ENCODE data around the gene ERV3-1. TPM values are rescaled to one million over a fixed set of nuclear protein-coding genes. Genes with fewer than 3 reads are reported as not detected.
"Not testable (repeated sequence)": the region's sequence is repeated elsewhere in the genome, so short reads cannot be mapped to it uniquely, and the experiment has no call there.

ERV3-1 gene
- total RNA-seq, 1 experiment from 2014 or later: not detected

DNA sequence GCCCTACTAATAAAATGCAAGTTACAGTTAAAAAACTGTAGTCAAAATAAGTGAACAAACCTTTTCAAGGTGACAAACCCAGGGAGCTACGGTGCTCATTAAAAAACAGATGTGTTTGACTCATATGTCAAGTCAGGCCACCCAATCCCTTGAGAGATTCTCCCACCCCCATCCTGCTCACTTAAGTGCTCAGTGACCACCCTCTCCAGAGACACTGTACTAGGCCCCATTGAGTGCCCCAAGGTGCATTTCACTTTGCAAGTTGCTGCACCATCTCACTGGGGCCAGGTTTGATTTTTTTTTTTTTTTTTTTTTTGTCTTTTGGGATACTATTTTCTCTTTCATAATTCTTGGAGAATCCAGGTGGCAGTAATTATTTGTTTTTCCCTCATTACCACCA, 1.9 kb downstream of the ERV3-1 start:
- in situ Hi-C loops (cut with HindIII; ENCODE audit: low pct_unique_long_range_greater_than_20kb, low sequenced_read_pairs): no loop called here

DNA sequence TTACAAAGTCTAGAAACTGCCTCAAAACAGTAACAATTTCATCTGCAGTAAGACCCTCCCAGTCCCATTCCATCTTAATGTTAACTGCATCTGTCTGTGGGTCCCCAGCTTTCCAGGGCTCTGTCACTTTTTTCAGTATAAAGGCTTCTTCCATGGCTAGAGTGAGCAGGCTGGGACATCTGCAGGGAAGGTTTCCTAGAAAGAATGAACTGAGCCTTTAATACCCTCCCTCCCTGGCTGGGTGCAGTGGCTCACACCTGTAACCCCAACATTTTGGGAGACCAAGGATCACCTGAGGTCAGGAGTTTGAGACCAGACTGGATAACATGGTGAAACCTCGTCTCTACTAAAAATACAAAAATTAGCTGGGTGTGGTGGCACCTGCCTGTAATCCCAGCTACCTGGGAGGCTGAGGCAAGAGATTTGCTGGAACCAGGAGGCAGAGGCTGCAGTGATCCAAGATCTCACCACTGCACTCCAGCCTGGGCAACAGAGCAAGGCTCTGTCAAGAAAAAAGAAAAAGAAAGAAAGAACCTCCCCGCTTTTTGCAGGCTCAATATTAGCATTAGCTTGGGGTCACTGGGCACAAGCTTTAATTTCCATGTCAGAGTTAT, 3.4 kb downstream of the ERV3-1 start:
- DNase-seq (ENCODE audit: low read depth): no peak
- in situ Hi-C loops (cut with HindIII; ENCODE audit: low pct_unique_long_range_greater_than_20kb, low sequenced_read_pairs): no loop called here

More for the DNA sequence above, 1.9 kb downstream of the ERV3-1 start:
- DNase-seq (ENCODE audit: low read depth): no peak

DNA sequence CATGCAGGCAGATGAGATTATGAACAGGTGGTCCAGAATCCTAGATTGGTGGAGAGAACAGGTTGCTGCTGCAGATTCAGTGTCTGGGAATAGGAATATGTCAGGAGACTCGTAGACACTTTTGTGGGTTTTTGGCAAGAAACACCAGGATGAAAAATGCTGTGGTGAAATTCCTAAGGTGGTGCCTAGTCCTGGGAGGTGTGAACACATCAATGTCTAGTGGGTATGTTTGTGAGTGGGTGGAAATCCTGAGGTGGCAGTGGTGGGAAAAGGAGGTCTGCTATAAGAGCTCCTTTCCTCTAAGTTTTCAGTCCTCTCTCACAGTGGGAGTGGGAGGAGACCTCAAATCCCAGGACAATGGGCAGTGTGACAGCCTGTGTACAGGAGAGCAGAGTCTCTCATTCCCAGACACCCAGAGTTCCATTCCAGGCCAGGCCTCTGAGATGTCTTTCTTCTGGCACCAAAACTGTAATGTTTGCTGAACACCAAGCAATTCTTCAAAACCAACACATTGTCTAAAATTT, 5.1 kb downstream of the ERV3-1 start:
- in situ Hi-C loops (cut with HindIII; ENCODE audit: low pct_unique_long_range_greater_than_20kb, low sequenced_read_pairs): no loop called here
- no peak for DNase-seq (ENCODE audit: low read depth)

DNA sequence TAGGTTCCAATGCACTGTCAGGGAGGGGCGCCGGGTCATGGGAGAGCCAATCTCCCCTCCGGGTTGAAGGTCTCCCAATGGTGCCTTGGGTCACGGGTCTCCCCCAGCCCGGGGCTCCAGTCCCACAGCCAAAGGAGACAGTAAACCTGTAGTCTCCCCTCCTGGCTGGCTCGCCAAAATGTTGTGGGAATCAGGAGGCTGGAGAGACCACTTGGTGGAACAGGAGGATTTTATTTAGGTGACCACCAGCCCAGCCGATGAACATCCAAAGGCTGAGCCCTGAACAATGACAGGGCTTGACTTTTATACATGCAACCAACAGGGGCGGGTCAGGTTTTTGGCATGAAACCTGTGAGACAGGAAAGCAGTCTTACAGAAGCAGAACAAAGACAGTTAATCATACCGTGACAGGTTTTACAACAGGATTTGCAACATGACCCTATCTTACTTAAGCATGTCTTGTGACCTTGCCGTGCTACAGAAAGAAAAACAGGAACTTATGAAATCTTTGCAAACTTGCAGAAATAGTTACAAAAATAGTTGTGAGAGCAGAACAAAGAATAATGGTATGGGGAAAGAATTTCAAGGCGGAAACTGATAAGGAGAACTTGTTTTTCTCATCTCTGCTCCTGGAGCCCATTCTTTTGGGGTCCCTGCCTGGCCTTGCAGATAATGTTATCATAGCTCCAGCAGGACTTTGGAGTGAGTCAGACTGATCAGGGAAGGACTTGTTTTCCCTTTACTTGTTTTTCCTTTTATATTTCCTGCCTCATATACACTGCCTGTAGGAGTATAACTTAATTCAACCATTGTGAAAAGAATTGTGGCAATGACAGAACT, 7.1 kb downstream of the ERV3-1 start:
- in situ Hi-C loops (cut with HindIII; ENCODE audit: low pct_unique_long_range_greater_than_20kb, low sequenced_read_pairs): no loop called here
- DNase-seq (ENCODE audit: low read depth): no peak

DNA sequence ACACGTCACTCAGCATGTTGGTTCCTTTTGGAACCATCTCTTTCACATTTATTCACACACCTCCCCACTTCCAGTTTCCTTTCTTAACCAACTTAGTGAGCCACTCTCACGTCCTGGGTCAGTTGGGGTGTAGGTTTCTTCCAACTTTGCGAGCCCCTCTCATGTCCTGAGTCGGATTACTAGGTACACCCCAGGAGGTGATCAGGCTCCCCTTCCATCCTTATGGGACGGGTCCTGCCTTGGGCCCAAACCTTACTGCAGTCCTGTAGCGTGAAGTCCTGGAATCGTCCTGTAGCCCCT, 7.7 kb downstream of the ERV3-1 start:
- DNase-seq (ENCODE audit: low read depth): no peak
- in situ Hi-C loops (cut with HindIII; ENCODE audit: low pct_unique_long_range_greater_than_20kb, low sequenced_read_pairs): no loop called here

- in situ Hi-C loops (cut with HindIII; ENCODE audit: low pct_unique_long_range_greater_than_20kb, low sequenced_read_pairs): no loop called here
- DNase-seq (ENCODE audit: low read depth): no peak
These were observed 8.5 kb downstream of the ERV3-1 start for GRCh38 chr7:64997927-64998391.

DNA sequence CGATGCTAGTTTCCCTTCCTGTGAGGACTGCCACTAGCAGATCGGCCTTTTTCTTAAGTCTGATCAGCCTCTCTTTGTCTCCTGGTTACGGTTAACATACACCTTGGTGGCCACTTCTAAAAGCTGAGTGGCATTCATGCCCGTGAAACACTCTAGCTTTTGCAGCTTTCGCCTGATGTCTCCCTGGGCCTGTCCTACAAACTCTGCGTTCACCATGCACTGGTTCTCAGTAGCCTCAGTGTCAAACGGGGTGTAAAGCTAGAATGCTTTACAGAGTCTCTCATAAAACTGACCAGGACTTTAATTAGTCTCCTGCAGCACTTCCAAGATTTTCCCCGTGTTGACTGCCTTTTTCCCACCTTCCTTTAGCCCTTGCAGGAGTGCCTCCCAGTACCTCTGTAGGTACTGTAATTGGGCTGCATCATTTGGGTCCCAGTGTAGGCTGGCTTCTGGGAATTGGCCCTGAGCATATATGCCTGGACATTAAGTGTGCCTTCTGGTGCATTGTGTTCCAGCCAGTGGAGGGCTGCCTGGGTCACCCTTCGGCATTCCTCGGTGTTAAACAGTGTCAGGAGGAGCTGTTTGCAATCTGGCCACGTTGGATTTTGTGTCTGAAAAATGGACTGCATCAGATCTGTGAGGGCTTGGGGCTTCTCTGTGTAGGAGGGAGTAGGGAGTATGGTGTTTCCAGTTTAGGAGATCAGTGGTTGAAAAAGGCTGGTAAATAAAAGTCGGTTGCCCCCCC, 9.2 kb downstream of the ERV3-1 start:
- in situ Hi-C loops (cut with HindIII; ENCODE audit: low pct_unique_long_range_greater_than_20kb, low sequenced_read_pairs): no loop called here
- DNase-seq (ENCODE audit: low read depth): no peak

- in situ Hi-C loops (cut with HindIII; ENCODE audit: low pct_unique_long_range_greater_than_20kb, low sequenced_read_pairs): no loop called here
These were observed 10.2 kb downstream of the ERV3-1 start for GRCh38 chr7:64996305-64996704.

DNA sequence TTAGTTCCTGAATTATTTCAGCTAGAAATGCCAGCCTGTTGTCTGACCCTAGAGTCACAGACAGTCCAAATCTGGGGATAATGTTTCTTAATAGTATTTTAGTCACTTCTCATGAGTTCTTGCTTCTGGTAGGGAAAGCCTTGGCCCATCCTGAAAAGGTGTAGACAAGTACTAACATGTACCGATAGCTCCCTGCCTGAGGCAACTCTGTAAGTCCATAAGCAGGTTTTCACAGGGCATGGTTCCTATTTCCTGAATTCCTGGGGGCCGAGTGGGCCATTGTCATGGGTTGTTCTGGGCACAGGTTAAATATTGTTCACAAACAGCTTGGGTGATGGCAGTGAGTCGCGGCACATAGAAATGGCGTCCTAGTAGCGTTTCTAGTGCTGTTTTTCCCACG, 12.6 kb downstream of the ERV3-1 start:
- DNase-seq (ENCODE audit: low read depth): no peak
- in situ Hi-C loops (cut with HindIII; ENCODE audit: low pct_unique_long_range_greater_than_20kb, low sequenced_read_pairs): no loop called here

More at GRCh38 chr7:64996305-64996704, 10.2 kb downstream of the ERV3-1 start:
- DNase-seq (ENCODE audit: low read depth): no peak

GRCh38 chr7:64992971-64993370, 13.5 kb downstream of the ERV3-1 start:
- DNase-seq (ENCODE audit: low read depth): no peak
- in situ Hi-C loops (cut with HindIII; ENCODE audit: low pct_unique_long_range_greater_than_20kb, low sequenced_read_pairs): no loop called here

DNA sequence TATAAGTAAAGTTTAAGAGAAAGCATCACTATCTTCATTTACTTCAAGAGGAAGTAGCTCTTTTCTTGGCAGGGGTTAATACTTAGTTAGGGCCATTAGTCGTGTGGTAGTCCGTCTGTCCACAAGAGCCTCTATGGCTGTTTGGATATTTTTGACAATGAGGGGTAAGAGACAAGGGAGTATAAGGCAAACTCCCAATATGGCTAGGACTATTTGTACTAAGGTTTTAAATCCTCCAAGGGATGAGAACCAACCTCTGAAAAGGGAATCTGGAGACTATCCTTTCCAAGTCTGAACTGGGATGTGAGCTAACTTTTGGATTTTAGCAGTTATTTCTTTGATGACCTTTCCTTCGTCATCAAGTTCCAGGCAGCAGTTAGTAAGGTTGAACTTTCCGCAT, 15.6 kb downstream of the ERV3-1 start, which contains the start of gene ZNF117:
Gene ZNF117 (minus strand): TSS at position 101 of the 400 bp plus-strand sequence.
- in situ Hi-C loops (cut with HindIII; ENCODE audit: low pct_unique_long_range_greater_than_20kb, low sequenced_read_pairs): no loop called here
- no peak for DNase-seq (ENCODE audit: low read depth)

- in situ Hi-C loops (cut with HindIII; ENCODE audit: low pct_unique_long_range_greater_than_20kb, low sequenced_read_pairs): no loop called here
These were observed 16.3 kb downstream of the ERV3-1 start for GRCh38 chr7:64990216-64990615.

DNA sequence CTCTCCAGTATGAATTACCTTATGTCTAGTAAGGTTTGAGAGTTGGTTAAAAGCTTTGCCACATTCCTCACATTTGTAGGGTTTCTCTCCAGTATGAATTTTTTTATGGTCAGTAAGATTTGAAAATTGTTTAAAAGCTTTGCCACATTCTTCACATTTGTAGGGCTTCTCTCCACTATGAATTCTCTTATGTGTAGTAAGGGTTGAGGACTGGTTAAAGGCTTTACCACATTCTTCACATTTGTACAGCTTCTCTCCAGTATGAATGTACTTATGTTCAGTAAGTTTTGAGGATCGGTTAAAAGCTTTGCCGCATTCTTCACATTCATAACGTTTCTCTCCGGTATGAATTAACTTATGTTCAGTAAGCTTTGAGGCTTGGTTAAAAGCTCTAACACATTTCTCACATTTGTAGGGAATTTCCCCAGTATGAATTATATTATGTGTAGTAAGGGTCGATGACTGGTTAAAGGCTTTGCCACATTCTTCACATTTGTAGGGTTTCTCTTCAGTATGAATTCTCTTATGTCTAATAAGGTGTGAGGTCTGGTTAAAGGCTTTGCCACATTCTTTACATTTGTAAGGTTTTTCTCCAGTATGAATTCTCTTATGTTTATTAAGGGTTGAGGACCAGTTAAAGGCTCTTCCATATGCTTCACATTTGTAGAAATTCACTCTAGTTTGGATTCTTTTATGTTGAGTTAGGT, 27.8 kb downstream of the ERV3-1 start:
- in situ Hi-C loops (cut with HindIII; ENCODE audit: low pct_unique_long_range_greater_than_20kb, low sequenced_read_pairs): no loop called here
- no peak for DNase-seq (ENCODE audit: low read depth)

More at GRCh38 chr7:64990216-64990615, 16.3 kb downstream of the ERV3-1 start:
- no peak for DNase-seq (ENCODE audit: low read depth)

DNA sequence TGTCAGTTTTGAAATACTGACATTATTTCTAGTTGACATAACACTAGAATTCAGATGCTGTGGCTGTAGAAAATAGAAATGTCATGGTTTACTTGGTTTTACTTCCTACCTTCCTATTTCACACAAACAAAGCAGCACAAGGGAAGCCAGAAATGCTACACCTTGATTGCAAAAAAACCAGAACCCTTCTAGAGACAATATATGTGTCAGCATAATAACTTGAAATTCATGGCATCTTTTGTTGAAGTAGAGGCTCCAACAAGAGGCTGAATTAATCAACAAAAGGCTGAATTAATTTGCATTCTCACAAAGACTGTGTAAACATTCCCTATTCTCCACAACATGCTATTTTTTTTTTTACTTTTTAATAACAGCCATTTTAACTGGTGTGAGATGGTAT, 40.9 kb downstream of the ERV3-1 start:
- no peak for DNase-seq (ENCODE audit: low read depth)
- in situ Hi-C loops (cut with HindIII; ENCODE audit: low pct_unique_long_range_greater_than_20kb, low sequenced_read_pairs): no loop called here

DNA sequence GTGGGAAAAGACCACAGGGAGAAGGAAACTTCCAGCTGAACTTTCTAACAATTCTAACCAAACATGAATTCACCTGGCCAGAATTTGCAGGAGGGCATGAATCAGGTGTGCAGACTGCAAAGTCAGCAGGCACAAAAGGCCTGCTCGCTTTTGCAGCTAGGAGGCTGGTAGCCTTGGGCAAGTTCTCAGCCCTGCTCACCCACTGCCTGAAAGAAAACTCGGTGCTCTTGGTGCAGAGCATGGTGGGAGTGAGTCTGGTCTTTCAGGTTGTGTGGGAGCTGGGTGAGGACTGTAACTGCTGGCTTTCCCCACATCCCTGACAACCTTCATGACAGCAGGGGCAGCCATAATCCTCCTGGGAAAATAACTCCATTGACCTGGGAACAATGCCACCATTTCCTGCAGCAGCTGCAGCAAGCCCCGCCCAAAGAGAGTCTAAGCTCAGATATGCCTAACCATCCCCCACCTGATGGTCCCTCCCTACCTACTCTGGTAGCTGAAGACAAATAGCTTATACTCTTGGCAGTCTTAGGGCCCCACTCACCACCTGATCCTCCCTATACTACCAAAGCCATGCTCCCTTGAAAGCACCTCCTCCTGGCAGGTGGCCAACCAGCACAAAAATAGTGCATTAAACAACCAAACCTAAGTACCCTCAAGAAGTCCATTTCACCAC, 47.3 kb downstream of the ERV3-1 start:
- in situ Hi-C loops (cut with HindIII; ENCODE audit: low pct_unique_long_range_greater_than_20kb, low sequenced_read_pairs): no loop called here
- no peak for DNase-seq (ENCODE audit: low read depth)

- DNase-seq (ENCODE audit: low read depth): peak; percentile 9
- in situ Hi-C loops (cut with HindIII; ENCODE audit: low pct_unique_long_range_greater_than_20kb, low sequenced_read_pairs): no loop called here
These were observed 55.1 kb downstream of the ERV3-1 start for GRCh38 chr7:64951250-64951848.

DNA sequence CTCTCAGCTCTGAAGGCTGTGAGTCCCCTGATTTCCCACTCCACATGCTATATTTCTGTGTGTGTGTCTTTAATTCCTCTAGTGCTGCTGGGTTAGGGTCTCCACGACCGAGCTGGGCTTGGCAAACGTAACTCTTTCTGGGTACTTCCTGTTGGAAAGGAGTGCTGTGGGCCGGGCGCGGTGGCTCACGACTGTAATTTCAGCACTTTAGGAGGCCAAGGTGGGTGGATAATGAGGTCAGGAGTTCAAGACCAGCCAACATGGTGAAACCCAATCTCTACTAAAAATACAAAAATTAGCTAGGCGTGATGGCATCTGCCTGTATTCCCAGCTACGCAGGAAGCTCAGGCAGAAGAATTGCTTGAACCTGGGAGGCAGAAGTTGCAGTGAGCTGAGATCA, 55.8 kb downstream of the ERV3-1 start:
- DNase-seq (ENCODE audit: low read depth); in situ Hi-C loops (cut with HindIII; ENCODE audit: low pct_unique_long_range_greater_than_20kb, low sequenced_read_pairs): not testable (repeated sequence)
